Measurements from ENCODE around the gene GPM6B. TPM values are rescaled to one million over a fixed set of nuclear protein-coding genes. Genes with fewer than 3 reads are reported as not detected.

GPM6B gene
- total and polyA plus RNA-seq, 3 donors from 2014 or later, result 5.4 to 10.2 (median 8.5) TPM

DNA sequence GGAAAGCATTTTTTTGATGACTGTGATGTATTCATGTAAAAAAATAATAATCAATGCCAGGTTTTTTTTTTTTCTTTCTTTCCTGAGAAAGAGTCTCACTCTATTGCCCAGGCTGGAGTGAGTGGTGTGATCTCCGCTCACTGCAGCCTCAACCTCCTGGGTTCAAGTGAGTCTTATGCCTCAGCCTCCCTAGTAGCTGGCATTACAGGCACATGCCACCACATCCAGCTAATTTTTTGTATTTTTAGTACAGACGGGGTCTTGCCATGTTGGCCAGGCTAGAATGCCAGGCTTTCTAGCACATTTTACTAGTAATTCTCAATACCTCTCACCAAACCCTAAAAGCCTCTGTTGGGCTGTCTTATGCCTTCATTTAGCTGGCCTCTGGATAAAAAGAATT, 25.7 kb downstream of the GPM6B start:
- 93 to 100% methylated on average over 2 of the region's 2 CpGs for WGBS, 2 donors
- no peaks in the 10 kb centered on the region for H3K9me3 ChIP-seq
- no peaks in the 10 kb centered on the region for H3K36me3 ChIP-seq (ENCODE audit: low read depth, missing control alignments)
- H3K4me3 ChIP-seq, result no peak overlapping the region
- DNase-seq, result no peak
- no peak for TF ChIP-seq POLR2A (IDR thresholded peaks at IDR 0.05)
- TF ChIP-seq CTCF (IDR thresholded peaks at IDR 0.05), result no peak
- no peaks in the 10 kb centered on the region for H3K27me3 ChIP-seq
- intact Hi-C loops (cut with DNase I; ENCODE audit: low total_unique reads), result no loop called here
- H3K27ac ChIP-seq, result no peak overlapping the region
- H3K4me1 ChIP-seq, result no peaks in the 10 kb centered on the region

- Histone ChIP-seq H3K9me3 (no peaks in the 10 kb centered on the region), H3K4me1 (no peaks in the 10 kb centered on the region), H3K36me3 (ENCODE audit: low read depth, missing control alignments) (no peaks in the 10 kb centered on the region), H3K4me3 (no peak overlapping the region), H3K27ac (no peak overlapping the region), H3K27me3 (no peaks in the 10 kb centered on the region)
- intact Hi-C loops (cut with DNase I; ENCODE audit: low total_unique reads), result no loop called here
- no peak for DNase-seq
- WGBS, 2 donors, result 35 to 58% methylated on average over 2 to 6 of the region's 6 CpGs
- no peak for TF ChIP-seq CTCF (IDR thresholded peaks at IDR 0.05)
- TF ChIP-seq POLR2A (IDR thresholded peaks at IDR 0.05), result no peak
Measured at GRCh38 chrX:13790206-13791131, 26.4 kb downstream of the GPM6B start.

DNA sequence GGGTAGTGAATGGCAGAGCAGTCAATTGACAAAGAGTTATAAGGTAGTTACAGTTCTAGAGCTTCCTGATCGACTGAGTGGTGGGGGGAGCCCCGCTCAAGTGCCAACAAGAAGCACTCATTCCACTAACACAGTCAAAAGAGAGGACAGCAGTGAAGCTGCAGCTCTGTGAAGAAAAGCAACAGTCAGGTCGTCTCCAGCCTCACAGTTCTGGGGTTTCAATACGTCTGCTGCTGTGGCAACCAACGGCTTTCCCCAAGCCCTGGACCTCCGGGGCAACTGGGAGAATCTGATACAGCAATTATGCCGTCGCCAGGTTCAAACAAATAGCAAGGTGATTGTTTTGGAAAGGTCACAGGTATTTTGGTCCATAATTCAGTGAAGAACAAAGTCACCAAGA, 30.8 kb downstream of the GPM6B start:
- Histone ChIP-seq H3K4me3 (no peak overlapping the region), H3K36me3 (ENCODE audit: low read depth, missing control alignments) (no peaks in the 10 kb centered on the region), H3K27me3 (no peaks in the 10 kb centered on the region), H3K27ac (no peak overlapping the region), H3K9me3 (no peaks in the 10 kb centered on the region), H3K4me1 (no peaks in the 10 kb centered on the region)
- no peak for TF ChIP-seq CTCF (IDR thresholded peaks at IDR 0.05)
- TF ChIP-seq POLR2A (IDR thresholded peaks at IDR 0.05), result no peak
- DNase-seq, result no peak
- intact Hi-C loops (cut with DNase I; ENCODE audit: low total_unique reads), result no loop called here
- WGBS, 2 donors, result 81 to 94% methylated on average over 5 to 8 of the region's 8 CpGs

- Histone ChIP-seq H3K36me3 (ENCODE audit: low read depth, missing control alignments) (no peaks in the 10 kb centered on the region), H3K27me3 (no peaks in the 10 kb centered on the region), H3K27ac (no peak overlapping the region), H3K4me1 (no peaks in the 10 kb centered on the region), H3K9me3 (no peaks in the 10 kb centered on the region), H3K4me3 (no peak overlapping the region)
- intact Hi-C loops (cut with DNase I; ENCODE audit: low total_unique reads), result no loop called here
- WGBS, 2 donors, result 60 to 68% methylated on average over 1 to 7 of the region's 7 CpGs
- no peak for DNase-seq
- TF ChIP-seq POLR2A (IDR thresholded peaks at IDR 0.05) (no peak), CTCF (IDR thresholded peaks at IDR 0.05) (no peak)
Measured at GRCh38 chrX:13780868-13781427, 35.9 kb downstream of the GPM6B start.
